GM21717 (cell line): ENCODE measurements around the gene COMMD3.

Experiments used
- ATAC-seq: cut with Tn5 transposase; IDR thresholded peaks from one replicate; pipeline ENCODE4 v1.9.1; 2021; ENCODE audit warnings: mild to moderate bottlenecking, moderate library complexity; ENCODE audit not compliant: unreplicated experiment

The COMMD3 gene

GRCh38 chr10:22365644-22366434, 49.7 kb downstream of the COMMD3 start:
- ATAC-seq: no peak

- ATAC-seq: no peak
Observed at GRCh38 chr10:22366435-22366703, 50.2 kb downstream of the COMMD3 start.

DNA sequence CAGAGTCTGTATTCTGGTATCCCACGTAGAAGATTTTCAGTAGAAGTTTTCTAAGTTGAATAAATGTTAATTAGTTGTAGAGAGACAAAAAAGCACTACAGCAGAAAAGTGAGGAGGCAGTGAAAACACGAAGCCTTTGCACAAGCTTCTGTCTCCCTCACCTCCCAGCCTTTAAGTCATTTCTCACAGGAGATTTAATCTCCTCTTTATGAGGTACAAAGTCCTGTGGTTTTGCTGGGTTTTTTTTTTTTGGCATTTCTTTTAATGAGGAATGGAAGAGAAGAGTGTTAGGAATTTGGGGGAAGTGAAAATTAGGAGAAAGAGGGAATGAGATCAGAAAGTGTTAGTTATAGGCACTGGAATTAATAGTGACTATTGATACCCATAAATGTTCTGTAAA, 50.6 kb downstream of the COMMD3 start:
- no peak for ATAC-seq

GRCh38 chr10:22367471-22367870, 51.3 kb downstream of the COMMD3 start:
- no peak for ATAC-seq

- no peak for ATAC-seq
Observed at GRCh38 chr10:22368402-22368801, 52.2 kb downstream of the COMMD3 start.

GRCh38 chr10:22368981-22369380, 52.8 kb downstream of the COMMD3 start:
- no peak for ATAC-seq

- ATAC-seq: peak; percentile 63
Observed at GRCh38 chr10:22369434-22370072, 53.4 kb downstream of the COMMD3 start.
